ENCODE data around the gene RHBDF1. TPM values are rescaled to one million over a fixed set of nuclear protein-coding genes. Genes with fewer than 3 reads are reported as not detected.
"Not testable (repeated sequence)": the region's sequence is repeated elsewhere in the genome, so short reads cannot be mapped to it uniquely, and the experiment has no call there.

The RHBDF1 gene
- total RNA-seq, 1 donor from 2014 or later = 75.5 TPM

GRCh38 chr16:60929-61878, 11.2 kb downstream of the RHBDF1 start:
- no peak for DNase-seq (ENCODE audit: extremely low read depth, low read depth, low spot score)

GRCh38 chr16:60166-60565, 12.3 kb downstream of the RHBDF1 start:
- no peak for DNase-seq (ENCODE audit: extremely low read depth, low read depth, low spot score)

GRCh38 chr16:59440-60059, 12.9 kb downstream of the RHBDF1 start:
- DNase-seq (ENCODE audit: extremely low read depth, low read depth, low spot score) = no peak

GRCh38 chr16:58491-59439, 13.7 kb downstream of the RHBDF1 start:
- no peak for DNase-seq (ENCODE audit: extremely low read depth, low read depth, low spot score)

- DNase-seq (ENCODE audit: extremely low read depth, low read depth, low spot score) = no peak
Observed at GRCh38 chr16:57711-58110, 14.7 kb downstream of the RHBDF1 start.

GRCh38 chr16:56231-56927, 16.1 kb downstream of the RHBDF1 start:
- DNase-seq (ENCODE audit: extremely low read depth, low read depth, low spot score) = no peak

- DNase-seq (ENCODE audit: extremely low read depth, low read depth, low spot score) = no peak
Observed at GRCh38 chr16:55571-56136, 16.8 kb downstream of the RHBDF1 start.

- DNase-seq (ENCODE audit: extremely low read depth, low read depth, low spot score) = no peak
Observed at GRCh38 chr16:54237-54581, 18.2 kb downstream of the RHBDF1 start.

- no peak for DNase-seq (ENCODE audit: extremely low read depth, low read depth, low spot score)
Observed at GRCh38 chr16:53346-54236, 18.8 kb downstream of the RHBDF1 start, which contains the start of the genes POLR3K and SNRNP25. TSS of gene POLR3K (minus strand) at chr16:53608. CDS start at chr16:53586, 22 bp downstream. TSS of gene SNRNP25 (plus strand) at chr16:53828. CDS start at chr16:54017, 189 bp downstream.

GRCh38 chr16:50769-51591, 21.5 kb downstream of the RHBDF1 start:
- DNase-seq (ENCODE audit: extremely low read depth, low read depth, low spot score) = no peak

GRCh38 chr16:47234-47633, 25.2 kb downstream of the RHBDF1 start:
- no peak for DNase-seq (ENCODE audit: extremely low read depth, low read depth, low spot score)

- DNase-seq (ENCODE audit: extremely low read depth, low read depth, low spot score) = not testable (repeated sequence)
Observed at GRCh38 chr16:46510-46909, 25.9 kb downstream of the RHBDF1 start.

- no peak for DNase-seq (ENCODE audit: extremely low read depth, low read depth, low spot score)
Observed at GRCh38 chr16:45454-45853, 27.0 kb downstream of the RHBDF1 start.

- DNase-seq (ENCODE audit: extremely low read depth, low read depth, low spot score) = no peak
Observed at GRCh38 chr16:44655-45054, 27.8 kb downstream of the RHBDF1 start.

- no peak for DNase-seq (ENCODE audit: extremely low read depth, low read depth, low spot score)
Observed at GRCh38 chr16:43294-43693, 29.1 kb downstream of the RHBDF1 start.

GRCh38 chr16:42691-43090, 29.7 kb downstream of the RHBDF1 start:
- DNase-seq (ENCODE audit: extremely low read depth, low read depth, low spot score) = no peak

GRCh38 chr16:42069-42457, 30.4 kb downstream of the RHBDF1 start:
- DNase-seq (ENCODE audit: extremely low read depth, low read depth, low spot score) = no peak

GRCh38 chr16:41439-42068, 30.9 kb downstream of the RHBDF1 start:
- DNase-seq (ENCODE audit: extremely low read depth, low read depth, low spot score) = no peak
